ENCODE results near the gene PMFBP1. TPM values are rescaled to one million over a fixed set of nuclear protein-coding genes. Genes with fewer than 3 reads are reported as not detected.

Gene PMFBP1
- total and polyA plus RNA-seq, 2 donors (not counting 1 experiment from before 2014, with no cell fraction given): 1.2 to 9.5 TPM

DNA sequence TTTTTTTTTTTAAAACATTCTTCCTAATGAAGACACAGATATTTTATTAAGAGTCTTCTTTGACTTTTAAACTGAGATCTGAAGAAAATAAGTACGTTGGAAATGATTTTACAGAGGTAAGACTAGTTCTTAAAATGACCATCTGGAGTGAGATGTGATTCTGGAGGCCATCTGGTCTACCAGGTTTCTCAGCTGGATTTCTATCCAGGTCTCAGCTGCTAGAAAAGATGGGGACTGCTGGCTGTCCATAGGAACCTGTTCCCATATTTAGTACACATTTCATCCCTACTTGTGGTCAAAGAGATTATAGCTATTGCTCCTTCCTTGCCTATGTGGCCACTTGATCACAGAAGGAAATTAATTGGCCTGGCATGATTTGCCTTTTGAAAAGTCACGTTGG, 12.2 kb downstream of the PMFBP1 start:
- Histone ChIP-seq H3K9ac (ENCODE audit: low read length) (no peak overlapping the region), H2AFZ (ENCODE audit: insufficient read depth, low read depth, low read length, poor library complexity, severe bottlenecking) (no peak overlapping the region), H3K36me3 (replicated peaks in 1 of 2; ENCODE audit: control extremely low read depth in 1 of 2, control insufficient read depth in 1 of 2, extremely low read depth in 1 of 2, insufficient read depth in 2 of 2, low read length in 1 of 2) (peaks cover 0 to 3% of the 10 kb centered on the region in 2 experiments), H3K4me3 (ENCODE audit: control extremely low read depth in 1 of 5, extremely low read depth in 1 of 5, insufficient read depth in 1 of 5, low read depth in 2 of 5, low read length in 4 of 5) (no peak overlapping the region), H4K20me1 (ENCODE audit: control insufficient read depth, insufficient read depth, low read length, poor library complexity, severe bottlenecking) (no peaks in the 10 kb centered on the region), H3K79me2 (ENCODE audit: control insufficient read depth, insufficient read depth, low read length) (no peaks in the 10 kb centered on the region), H3K4me2 (replicated peaks; ENCODE audit: low read depth, low read length, poor library complexity, severe bottlenecking) (no peak overlapping the region), H3K27ac (ENCODE audit: low read length in 2 of 2) (no peak overlapping the region), H3K4me1 (ENCODE audit: control insufficient read depth in 2 of 2, insufficient read depth in 2 of 2, low read length in 2 of 2) (no peaks in the 10 kb centered on the region), H3K27me3 (replicated peaks in 1 of 4; ENCODE audit: control extremely low read depth in 1 of 4, control insufficient read depth in 3 of 4, insufficient read depth in 4 of 4, low read length in 3 of 4) (no peaks in the 10 kb centered on the region), H3K9me3 (ENCODE audit: control extremely low read depth in 1 of 3, control insufficient read depth in 2 of 3, insufficient read depth in 1 of 3, low read length in 2 of 3) (no peaks in the 10 kb centered on the region)
- no peak overlapping the region for H3K27ac Mint-ChIP-seq
- H3K9me3 Mint-ChIP-seq (ENCODE audit: insufficient read depth): peaks cover 2% of the 10 kb centered on the region
- ChIA-PET CTCF (no interaction called here), POLR2A (no interaction called here)
- H3K4me3 Mint-ChIP-seq: no peak overlapping the region
- ATAC-seq (ENCODE audit: low read depth) (no peak), DNase-seq (no peak)
- 100% methylated on average over 1 of the region's 2 CpGs for WGBS (ENCODE audit: insufficient coverage)
- H3K27me3 Mint-ChIP-seq: no peaks in the 10 kb centered on the region
- intact Hi-C loops (cut with micrococcal nuclease): no loop called here
- TF ChIP-seq, protein P1, sequence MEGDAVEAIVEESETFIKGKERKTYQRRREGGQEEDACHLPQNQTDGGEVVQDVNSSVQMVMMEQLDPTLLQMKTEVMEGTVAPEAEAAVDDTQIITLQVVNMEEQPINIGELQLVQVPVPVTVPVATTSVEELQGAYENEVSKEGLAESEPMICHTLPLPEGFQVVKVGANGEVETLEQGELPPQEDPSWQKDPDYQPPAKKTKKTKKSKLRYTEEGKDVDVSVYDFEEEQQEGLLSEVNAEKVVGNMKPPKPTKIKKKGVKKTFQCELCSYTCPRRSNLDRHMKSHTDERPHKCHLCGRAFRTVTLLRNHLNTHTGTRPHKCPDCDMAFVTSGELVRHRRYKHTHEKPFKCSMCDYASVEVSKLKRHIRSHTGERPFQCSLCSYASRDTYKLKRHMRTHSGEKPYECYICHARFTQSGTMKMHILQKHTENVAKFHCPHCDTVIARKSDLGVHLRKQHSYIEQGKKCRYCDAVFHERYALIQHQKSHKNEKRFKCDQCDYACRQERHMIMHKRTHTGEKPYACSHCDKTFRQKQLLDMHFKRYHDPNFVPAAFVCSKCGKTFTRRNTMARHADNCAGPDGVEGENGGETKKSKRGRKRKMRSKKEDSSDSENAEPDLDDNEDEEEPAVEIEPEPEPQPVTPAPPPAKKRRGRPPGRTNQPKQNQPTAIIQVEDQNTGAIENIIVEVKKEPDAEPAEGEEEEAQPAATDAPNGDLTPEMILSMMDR (IDR thresholded peaks at IDR 0.05): no peak
- no peak for TF ChIP-seq EZH2 (IDR thresholded peaks at IDR 0.05; ENCODE audit: borderline replicate concordance, insufficient read depth, low read depth, low read length, poor library complexity, severe bottlenecking)
- H3K4me1 Mint-ChIP-seq: no peaks in the 10 kb centered on the region

DNA sequence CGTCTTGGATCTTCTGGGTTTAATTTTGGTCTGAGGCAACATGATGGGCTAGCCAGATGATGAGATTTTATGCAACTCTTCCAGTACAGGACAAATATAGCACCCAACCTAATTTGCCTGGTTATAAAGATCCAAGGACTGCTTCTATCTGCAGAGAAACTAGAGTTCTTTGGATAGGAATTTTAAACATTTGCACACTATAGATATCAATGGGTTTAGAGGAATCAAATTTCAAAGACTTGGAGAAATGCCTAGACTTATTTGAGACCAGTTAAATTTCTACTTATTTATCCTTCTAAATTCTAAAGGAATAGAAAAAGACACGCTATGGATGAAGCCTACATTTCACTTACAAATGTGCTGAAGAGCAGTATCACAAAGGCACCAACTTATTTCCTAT, 12.6 kb downstream of the PMFBP1 start:
- Mint-ChIP-seq H3K27me3 (no peaks in the 10 kb centered on the region), H3K4me1 (no peaks in the 10 kb centered on the region), H3K27ac (no peak overlapping the region), H3K4me3 (no peak overlapping the region), H3K9me3 (ENCODE audit: insufficient read depth) (peaks cover 2% of the 10 kb centered on the region)
- DNase-seq (no peak), ATAC-seq (ENCODE audit: low read depth) (no peak)
- H3K27me3 ChIP-seq (replicated peaks in 1 of 4; ENCODE audit: control extremely low read depth in 1 of 4, control insufficient read depth in 3 of 4, insufficient read depth in 4 of 4, low read length in 3 of 4): no peaks in the 10 kb centered on the region
- no peak overlapping the region for H3K4me2 ChIP-seq (replicated peaks; ENCODE audit: low read depth, low read length, poor library complexity, severe bottlenecking)
- H3K27ac ChIP-seq (ENCODE audit: low read length in 2 of 2): no peak overlapping the region
- H3K9ac ChIP-seq (ENCODE audit: low read length): no peak overlapping the region
- peaks cover 0 to 3% of the 10 kb centered on the region in 2 experiments for H3K36me3 ChIP-seq (replicated peaks in 1 of 2; ENCODE audit: control extremely low read depth in 1 of 2, control insufficient read depth in 1 of 2, extremely low read depth in 1 of 2, insufficient read depth in 2 of 2, low read length in 1 of 2)
- no peaks in the 10 kb centered on the region for H3K79me2 ChIP-seq (ENCODE audit: control insufficient read depth, insufficient read depth, low read length)
- H3K4me1 ChIP-seq (ENCODE audit: control insufficient read depth in 2 of 2, insufficient read depth in 2 of 2, low read length in 2 of 2): no peaks in the 10 kb centered on the region
- H4K20me1 ChIP-seq (ENCODE audit: control insufficient read depth, insufficient read depth, low read length, poor library complexity, severe bottlenecking): no peaks in the 10 kb centered on the region
- ChIA-PET CTCF (no interaction called here), POLR2A (no interaction called here)
- H3K9me3 ChIP-seq (ENCODE audit: control extremely low read depth in 1 of 3, control insufficient read depth in 2 of 3, insufficient read depth in 1 of 3, low read length in 2 of 3): no peaks in the 10 kb centered on the region
- intact Hi-C loops (cut with micrococcal nuclease): no loop called here
- no peak overlapping the region for H2AFZ ChIP-seq (ENCODE audit: insufficient read depth, low read depth, low read length, poor library complexity, severe bottlenecking)
- whole genome bisulfite sequencing (ENCODE audit: insufficient coverage): 67% methylated on average over 1 of the region's 2 CpGs
- TF ChIP-seq, protein P1 (IDR thresholded peaks at IDR 0.05): no peak
- TF ChIP-seq EZH2 (IDR thresholded peaks at IDR 0.05; ENCODE audit: borderline replicate concordance, insufficient read depth, low read depth, low read length, poor library complexity, severe bottlenecking): no peak
- no peak overlapping the region for H3K4me3 ChIP-seq (ENCODE audit: control extremely low read depth in 1 of 5, extremely low read depth in 1 of 5, insufficient read depth in 1 of 5, low read depth in 2 of 5, low read length in 4 of 5)
